Activated CD4-positive, CD25-positive, alpha-beta regulatory T cell treated with anti-CD3 and anti-CD28 coated beads, Interleukin-2, amount 50 U/mL, for 72 hours (primary cell): ENCODE measurements around the gene TMEM63B.
A peak's percentile ranks its signal among the peaks of the same experiment; 100 is the strongest.
"Not testable (repeated sequence)": the region's sequence is repeated elsewhere in the genome, so short reads cannot be mapped to it uniquely, and the experiment has no call there.

Source experiments
- DNase-seq: peaks from one replicate; pipeline ENCODE4 v3.0.0; 2021

The TMEM63B gene

GRCh38 chr6:44119704-44120262 is 7.6 kb upstream of the TMEM63B start:
- DNase-seq = no peak

- no peak for DNase-seq
These were observed 6.5 kb upstream of the TMEM63B start for GRCh38 chr6:44120692-44121443.

GRCh38 chr6:44122801-44123200 is 4.6 kb upstream of the TMEM63B start:
- DNase-seq = no peak

GRCh38 chr6:44123544-44123943 is 3.8 kb upstream of the TMEM63B start:
- no peak for DNase-seq

- peak; percentile 68 for DNase-seq
These were observed 819 bp upstream of the TMEM63B start for GRCh38 chr6:44126320-44127149.

GRCh38 chr6:44128020-44128917 is 915 bp downstream of the TMEM63B start:
- peak; percentile 39 for DNase-seq

- DNase-seq = no peak
These were observed 2.5 kb downstream of the TMEM63B start for GRCh38 chr6:44129841-44130322.

- DNase-seq = no peak
These were observed 4.5 kb downstream of the TMEM63B start for GRCh38 chr6:44131892-44132291.

- no peak for DNase-seq
These were observed 5.1 kb downstream of the TMEM63B start for GRCh38 chr6:44132476-44132875.

- DNase-seq = no peak
These were observed 5.9 kb downstream of the TMEM63B start for GRCh38 chr6:44133003-44133931.

GRCh38 chr6:44133981-44134711 is 6.8 kb downstream of the TMEM63B start:
- DNase-seq = no peak

GRCh38 chr6:44135173-44135758 is 7.9 kb downstream of the TMEM63B start:
- DNase-seq = no peak

- no peak for DNase-seq
These were observed 8.5 kb downstream of the TMEM63B start for GRCh38 chr6:44135875-44136274.

GRCh38 chr6:44138717-44139350 is 11.5 kb downstream of the TMEM63B start:
- no peak for DNase-seq

- DNase-seq = no peak
These were observed 12.0 kb downstream of the TMEM63B start for GRCh38 chr6:44139351-44139743.

- DNase-seq = no peak
These were observed 15.5 kb downstream of the TMEM63B start for GRCh38 chr6:44142835-44143234.

- DNase-seq = no peak
These were observed 16.4 kb downstream of the TMEM63B start for GRCh38 chr6:44143731-44144130.

GRCh38 chr6:44144536-44144935 is 17.2 kb downstream of the TMEM63B start:
- DNase-seq = not testable (repeated sequence)

GRCh38 chr6:44145839-44146238 is 18.5 kb downstream of the TMEM63B start:
- DNase-seq = no peak

GRCh38 chr6:44146685-44147084 is 19.3 kb downstream of the TMEM63B start:
- no peak for DNase-seq
